Large intestine (tissue), 3 donors: ENCODE measurements around the gene UBAP1. TPM values are rescaled to one million over a fixed set of nuclear protein-coding genes. Genes with fewer than 3 reads are reported as not detected.
A peak's percentile ranks its signal among the peaks of the same experiment; 100 is the strongest.
"Not testable (repeated sequence)": the region's sequence is repeated elsewhere in the genome, so short reads cannot be mapped to it uniquely, and the experiment has no call there.

Experiments
- DNase-seq, 2 donors: peaks; one replicate each; pipeline versions ENCODE4 v3.0.0 to v3.0.0-alpha.2; 2013
- H3K27ac ChIP-seq: one replicate; pipeline ENCODE4 v1.5.1; 2013; ENCODE audit warnings: low read length
- H3K27me3 ChIP-seq: 2 replicates; pipeline ENCODE4 v1.6.1; 2013; ENCODE audit warnings: low read length; ENCODE audit not compliant: control insufficient read depth, insufficient read depth
- H3K36me3 ChIP-seq: 2 replicates; pipeline ENCODE4 v1.6.1; 2013; ENCODE audit warnings: low read length; ENCODE audit not compliant: control insufficient read depth, insufficient read depth
- H3K4me1 ChIP-seq: one replicate; pipeline ENCODE4 v1.6.1; 2013; ENCODE audit warnings: low read length; ENCODE audit not compliant: control insufficient read depth, insufficient read depth
- H3K4me3 ChIP-seq: one replicate; pipeline ENCODE4 v1.5.1; 2013; ENCODE audit warnings: low read length
- H3K9me3 ChIP-seq: one replicate; pipeline ENCODE4 v1.6.1; 2013; ENCODE audit warnings: mild to moderate bottlenecking, low read depth, low read length, moderate library complexity; ENCODE audit not compliant: control insufficient read depth
- WGBS: methylation state at CpG from one replicate; pipeline ENCODE4 v1.1.5; 2013; ENCODE audit warnings: low lambda C conversion rate; ENCODE audit not compliant: insufficient coverage; 5-methylcytosine and 5-hydroxymethylcytosine counted together
- polyA plus RNA-seq: library from polyadenylated mRNA; unstranded; fragments of 120-200 nt; gene quantifications from one replicate; pipeline ENCODE4 v1.2.1, GENCODE V29; 2013

The UBAP1 gene
- polyA plus RNA-seq, 1 donor: 43.4 TPM

DNA sequence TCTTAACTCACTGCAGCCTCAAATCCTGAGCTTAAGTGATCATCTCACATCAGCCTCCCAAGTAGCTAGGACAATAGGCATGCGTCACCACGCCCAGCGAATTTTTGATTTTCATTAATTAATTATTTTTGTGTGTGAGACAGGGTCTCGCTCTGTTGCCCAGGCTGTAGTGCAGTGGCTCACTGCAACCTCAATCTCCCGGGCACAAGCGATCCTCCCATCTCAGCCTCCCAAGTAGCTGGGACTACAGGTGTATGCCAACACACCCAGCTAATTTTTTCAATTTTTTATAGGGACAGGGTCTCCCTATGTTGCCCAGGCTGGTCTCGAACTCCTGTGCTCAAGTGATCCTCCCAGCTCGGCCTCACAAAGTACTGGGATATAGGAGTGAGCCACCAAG, 41.4 kb downstream of the UBAP1 start:
- no CpG with 5 or more reads among the region's 8 CpGs for WGBS
- DNase-seq: no peak
- Histone ChIP-seq H3K27me3 (no peaks in the 10 kb centered on the region), H3K4me3 (no peak overlapping the region), H3K4me1 (no peaks in the 10 kb centered on the region), H3K9me3 (no peaks in the 10 kb centered on the region), H3K36me3 (peaks cover 12% of the 10 kb centered on the region), H3K27ac (no peak overlapping the region)

DNA sequence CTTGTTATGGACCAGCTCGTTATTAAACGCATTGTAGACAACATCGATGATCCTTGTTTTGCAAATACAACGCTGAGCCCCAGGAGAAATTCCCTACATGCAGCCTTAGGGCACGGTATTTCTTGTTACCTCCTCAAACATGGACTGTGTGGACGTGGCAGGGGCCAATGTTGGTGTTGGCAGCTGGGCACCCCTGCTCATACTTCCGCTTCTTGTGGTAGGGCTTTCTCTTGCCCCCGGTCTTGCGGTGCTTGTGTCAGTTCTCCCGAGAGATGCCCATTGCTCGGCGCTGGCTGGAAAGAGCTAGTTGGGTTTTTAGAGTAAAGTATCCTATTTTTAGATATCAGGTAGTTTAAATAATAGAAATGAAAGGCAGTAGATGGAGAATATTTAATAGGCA, 45.5 kb downstream of the UBAP1 start:
- no peak for DNase-seq
- peaks cover 3% of the 10 kb centered on the region for H3K4me1 ChIP-seq
- no peaks in the 10 kb centered on the region for H3K27me3 ChIP-seq
- no peak overlapping the region for H3K27ac ChIP-seq
- H3K4me3 ChIP-seq: no peak overlapping the region
- no CpG with 5 or more reads among the region's 12 CpGs for WGBS
- peaks cover 12% of the 10 kb centered on the region for H3K36me3 ChIP-seq
- no peaks in the 10 kb centered on the region for H3K9me3 ChIP-seq

DNA sequence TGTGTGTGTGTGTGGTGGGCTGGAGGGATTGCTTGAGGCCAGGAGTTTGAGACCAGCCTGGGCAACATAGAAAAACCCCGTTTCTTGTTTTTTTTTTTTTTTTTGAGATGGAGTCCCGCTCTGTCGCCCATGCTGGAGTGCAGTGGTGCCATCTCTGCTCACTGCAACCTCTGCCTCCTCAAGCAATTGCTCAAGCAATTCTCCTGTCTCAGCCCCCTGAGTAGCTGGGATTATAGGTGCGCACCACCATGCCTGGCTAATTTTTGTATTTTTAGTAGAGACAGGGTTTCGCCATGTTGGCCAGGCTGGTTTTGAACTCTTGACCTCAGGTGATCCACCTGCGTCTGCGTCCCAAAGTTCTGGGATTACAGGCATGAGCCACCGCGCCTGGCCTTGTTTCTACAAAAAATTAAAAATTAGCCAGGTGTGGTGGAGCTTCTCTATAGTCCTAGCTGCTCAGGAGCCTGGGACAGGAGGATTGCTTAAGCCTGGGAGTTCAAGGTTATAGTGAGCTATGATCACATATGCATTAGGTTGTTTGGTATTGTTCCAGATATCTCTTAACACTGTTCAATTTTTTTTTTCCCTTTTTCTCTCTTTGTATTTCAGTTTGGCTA, 47.4 kb downstream of the UBAP1 start:
- not testable (repeated sequence) for H3K4me3 ChIP-seq, H3K4me1 ChIP-seq, H3K27ac ChIP-seq, H3K27me3 ChIP-seq, H3K9me3 ChIP-seq
- peak in 1 of 2 donors; percentile 22 for DNase-seq
- WGBS: no CpG with 5 or more reads among the region's 9 CpGs
- peaks cover 14% of the 10 kb centered on the region for H3K36me3 ChIP-seq

DNA sequence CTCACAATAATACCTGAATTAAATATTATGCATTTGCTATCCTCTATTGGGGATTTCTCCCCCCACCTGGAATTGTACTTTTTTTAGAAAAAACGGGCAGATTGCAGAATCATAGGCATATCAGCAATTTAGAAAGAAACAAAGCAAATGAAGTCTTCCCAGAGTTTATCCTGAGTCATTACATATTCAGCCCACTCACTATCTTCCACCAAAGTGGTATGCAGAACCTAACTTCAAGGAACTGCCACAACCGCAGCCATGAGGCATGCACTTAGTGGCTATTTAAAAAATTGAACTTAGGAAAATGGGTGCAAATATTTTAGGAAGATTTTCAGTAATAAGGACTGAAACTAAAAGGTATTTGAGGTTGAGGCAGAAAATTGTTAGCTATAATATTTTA, 48.6 kb downstream of the UBAP1 start:
- peaks cover 9% of the 10 kb centered on the region for H3K36me3 ChIP-seq
- H3K27ac ChIP-seq: no peak overlapping the region
- no peaks in the 10 kb centered on the region for H3K9me3 ChIP-seq
- H3K4me1 ChIP-seq: peaks cover 3% of the 10 kb centered on the region
- DNase-seq: no peak
- H3K4me3 ChIP-seq: no peak overlapping the region
- no CpG with 5 or more reads among the region's 2 CpGs for WGBS
- no peaks in the 10 kb centered on the region for H3K27me3 ChIP-seq

DNA sequence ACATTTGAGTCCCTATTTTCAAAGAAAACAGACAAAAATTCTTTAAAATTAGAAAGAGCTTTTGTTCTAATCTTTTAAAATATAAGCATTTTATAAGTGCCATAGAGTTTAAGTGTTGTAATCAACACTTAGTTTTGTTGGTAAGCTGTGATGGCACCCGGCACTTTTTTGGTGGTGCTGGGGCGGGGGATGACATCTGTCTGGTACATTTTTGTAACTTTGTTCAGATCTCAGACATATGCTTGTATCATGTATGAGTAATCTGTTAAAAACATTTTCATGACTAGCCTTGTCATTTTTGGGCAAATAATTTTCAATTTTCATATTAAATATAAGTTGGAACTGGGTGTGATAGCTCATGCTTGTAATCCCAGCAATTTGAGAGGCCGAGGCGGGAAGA, 51.7 kb downstream of the UBAP1 start:
- H3K27me3 ChIP-seq: no peaks in the 10 kb centered on the region
- no peak overlapping the region for H3K4me3 ChIP-seq
- WGBS: no CpG with 5 or more reads among the region's 4 CpGs
- H3K27ac ChIP-seq: no peak overlapping the region
- H3K4me1 ChIP-seq: peaks cover 3% of the 10 kb centered on the region
- H3K36me3 ChIP-seq: peaks cover 11% of the 10 kb centered on the region
- no peaks in the 10 kb centered on the region for H3K9me3 ChIP-seq
- no peak for DNase-seq

DNA sequence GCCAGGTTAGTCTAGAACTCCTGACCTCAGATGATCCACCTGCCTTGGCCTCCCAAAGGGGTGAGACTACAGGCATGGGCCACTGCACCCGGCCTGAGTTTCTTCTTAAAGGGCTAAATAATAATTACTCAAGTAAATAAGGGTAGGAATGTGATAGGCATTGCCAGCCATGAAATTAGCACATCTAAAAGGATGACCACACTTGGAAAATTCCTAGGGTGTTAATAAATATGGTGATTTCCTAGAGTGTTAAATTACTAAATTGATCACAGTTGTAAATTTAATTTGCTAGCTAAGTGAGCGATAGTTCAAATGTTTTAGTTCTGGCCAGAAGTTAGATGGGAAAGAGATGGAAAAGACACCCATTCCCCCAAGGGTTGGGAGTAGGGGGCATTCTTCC, 53.4 kb downstream of the UBAP1 start:
- H3K9me3 ChIP-seq: no peaks in the 10 kb centered on the region
- no peaks in the 10 kb centered on the region for H3K4me1 ChIP-seq
- no peak overlapping the region for H3K4me3 ChIP-seq
- no CpG with 5 or more reads among the region's 2 CpGs for WGBS
- no peaks in the 10 kb centered on the region for H3K27me3 ChIP-seq
- H3K27ac ChIP-seq: no peak overlapping the region
- H3K36me3 ChIP-seq: peaks cover 26% of the 10 kb centered on the region
- DNase-seq: no peak

- Histone ChIP-seq H3K27ac (no peak overlapping the region), H3K36me3 (peaks cover 33% of the 10 kb centered on the region), H3K4me1 (no peaks in the 10 kb centered on the region), H3K9me3 (no peaks in the 10 kb centered on the region), H3K27me3 (no peaks in the 10 kb centered on the region), H3K4me3 (no peak overlapping the region)
- no peak for DNase-seq
- no CpG with 5 or more reads among the region's 1 CpG for WGBS
These were observed 54.8 kb downstream of the UBAP1 start for GRCh38 chr9:34233672-34234071.

- Histone ChIP-seq H3K27me3 (no peaks in the 10 kb centered on the region), H3K4me1 (peaks cover 2% of the 10 kb centered on the region), H3K4me3 (no peak overlapping the region), H3K27ac (no peak overlapping the region), H3K9me3 (no peaks in the 10 kb centered on the region), H3K36me3 (peaks cover 52% of the 10 kb centered on the region)
- WGBS: 100% methylated on average over 1 of the region's 4 CpGs
- DNase-seq: no peak
These were observed 59.0 kb downstream of the UBAP1 start for GRCh38 chr9:34237836-34238235.

GRCh38 chr9:34240006-34240405, 61.2 kb downstream of the UBAP1 start:
- Histone ChIP-seq H3K36me3 (peaks cover 51% of the 10 kb centered on the region), H3K27ac (no peak overlapping the region), H3K27me3 (no peaks in the 10 kb centered on the region), H3K4me3 (no peak overlapping the region), H3K9me3 (no peaks in the 10 kb centered on the region), H3K4me1 (peaks cover 2% of the 10 kb centered on the region)
- WGBS: 90% methylated on average over 1 of the region's 1 CpG
- no peak for DNase-seq

DNA sequence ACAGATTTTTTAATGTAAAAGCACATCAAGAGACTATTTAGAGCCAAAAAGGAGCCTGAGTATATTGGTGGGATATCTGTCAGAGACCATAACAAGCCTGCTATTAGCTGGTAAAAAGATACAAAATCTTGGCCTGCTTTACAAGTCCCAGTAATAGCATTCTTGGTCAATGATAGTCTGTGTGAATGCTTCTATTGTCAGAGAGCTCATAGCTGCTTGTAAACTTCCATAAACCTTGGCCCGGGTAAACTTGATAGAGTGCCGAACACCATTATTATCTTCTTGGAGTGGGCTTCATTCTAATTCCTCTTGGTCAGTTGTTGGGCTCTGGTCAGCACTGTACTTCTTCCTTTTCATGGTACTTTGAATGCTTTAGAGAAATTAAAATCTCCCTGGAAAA, 64.0 kb downstream of the UBAP1 start:
- Histone ChIP-seq H3K27ac (no peak overlapping the region), H3K4me3 (no peak overlapping the region), H3K27me3 (no peaks in the 10 kb centered on the region), H3K4me1 (peaks cover 2% of the 10 kb centered on the region), H3K36me3 (peaks cover 40% of the 10 kb centered on the region), H3K9me3 (no peaks in the 10 kb centered on the region)
- no peak for DNase-seq
- WGBS: no CpG with 5 or more reads among the region's 2 CpGs

DNA sequence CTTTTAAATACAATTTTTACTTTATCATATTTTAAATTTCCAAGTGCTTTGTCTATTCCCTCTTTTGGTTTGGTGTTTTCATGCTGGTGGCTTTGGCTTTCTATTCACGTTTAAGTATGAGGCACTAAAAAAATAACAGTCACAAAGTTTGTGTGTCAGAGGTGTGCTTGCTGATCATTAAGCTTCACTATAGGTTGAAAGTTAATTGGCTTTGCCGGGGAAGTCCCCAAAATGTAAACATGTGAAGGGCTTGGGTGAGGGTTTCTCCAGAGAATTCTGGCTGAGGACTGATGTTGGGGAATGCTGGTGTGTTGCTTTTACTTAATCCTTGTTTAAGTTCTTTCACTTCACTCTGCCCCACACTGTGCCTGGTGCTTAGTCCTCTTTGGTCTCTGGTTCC, 66.4 kb downstream of the UBAP1 start:
- H3K9me3 ChIP-seq, H3K4me1 ChIP-seq, H3K4me3 ChIP-seq, H3K27ac ChIP-seq, H3K27me3 ChIP-seq, DNase-seq: not testable (repeated sequence)
- no CpG with 5 or more reads among the region's 2 CpGs for WGBS
- H3K36me3 ChIP-seq: peaks cover 57% of the 10 kb centered on the region
